Activated CD8-positive, alpha-beta memory T cell treated with anti-CD3 and anti-CD28 coated beads for 36 hours (primary cell): Measurements from ENCODE around the gene NR1H4. TPM values are rescaled to one million over a fixed set of nuclear protein-coding genes. Genes with fewer than 3 reads are reported as not detected.
"Not testable (repeated sequence)": the region's sequence is repeated elsewhere in the genome, so short reads cannot be mapped to it uniquely, and the experiment has no call there.

Experiments used
- CTCF ChIA-PET: fragments of 350-600 bp; sonication (Branson Sonifier 250); formaldehyde crosslinking; loops from one replicate; lab custom pipeline; 2021; ENCODE audit warnings: antibody characterized with exemption; lab: Charles Lee
- POLR2A ChIA-PET: fragments of 350-600 bp; sonication (Branson Sonifier 250); formaldehyde crosslinking; loops from one replicate; lab custom pipeline; 2021; ENCODE audit warnings: antibody characterized with exemption; lab: Charles Lee
- total RNA-seq, 2 experiments: library from RNA; stranded (reverse); gene quantifications; one replicate each; pipeline ENCODE4 v1.2.3, GENCODE V29; 2021

Gene NR1H4
- not detected for total RNA-seq

GRCh38 chr12:100473716-100474150, at the start of gene NR1H4:
Gene NR1H4 (plus strand): TSS chr12:100473866. CDS start chr12:100493324, 19,458 bp downstream.
- CTCF ChIA-PET = no interaction called here
- POLR2A ChIA-PET = no interaction called here

- POLR2A ChIA-PET = no interaction called here
- CTCF ChIA-PET = interaction anchor here (0.7 kb wide), 1 partner anchor 241 kb away, joined by 3 read pairs; no protein-coding TSS in a partner anchor
These were observed 47.5 kb upstream of the NR1H4 start for GRCh38 chr12:100426145-100426544.

DNA sequence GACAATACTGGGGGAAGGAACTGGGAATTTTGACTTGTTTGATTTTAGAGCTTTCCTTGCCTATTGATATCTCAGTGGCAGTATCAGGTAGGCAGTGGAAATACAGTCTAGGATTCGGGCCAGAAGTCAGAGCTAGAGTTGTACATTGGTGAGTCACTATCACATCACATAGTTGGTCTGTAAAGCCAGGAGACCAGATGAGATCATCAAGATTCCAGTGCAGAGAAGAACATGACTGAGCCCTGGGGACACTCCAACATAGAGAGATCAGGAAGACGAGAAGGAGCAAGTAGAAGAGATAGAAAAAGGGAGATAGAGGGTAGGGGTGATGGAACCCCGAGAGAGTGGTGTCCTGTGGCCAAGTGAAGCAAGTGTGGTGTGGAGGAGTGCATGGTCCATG, 46.6 kb upstream of the NR1H4 start:
- ChIA-PET CTCF (no interaction called here), POLR2A (no interaction called here)

GRCh38 chr12:100430251-100430650, 43.4 kb upstream of the NR1H4 start:
- CTCF ChIA-PET, POLR2A ChIA-PET: not testable (repeated sequence)

- ChIA-PET POLR2A (no interaction called here), CTCF (no interaction called here)
These were observed 40.0 kb upstream of the NR1H4 start for GRCh38 chr12:100433701-100434100.

DNA sequence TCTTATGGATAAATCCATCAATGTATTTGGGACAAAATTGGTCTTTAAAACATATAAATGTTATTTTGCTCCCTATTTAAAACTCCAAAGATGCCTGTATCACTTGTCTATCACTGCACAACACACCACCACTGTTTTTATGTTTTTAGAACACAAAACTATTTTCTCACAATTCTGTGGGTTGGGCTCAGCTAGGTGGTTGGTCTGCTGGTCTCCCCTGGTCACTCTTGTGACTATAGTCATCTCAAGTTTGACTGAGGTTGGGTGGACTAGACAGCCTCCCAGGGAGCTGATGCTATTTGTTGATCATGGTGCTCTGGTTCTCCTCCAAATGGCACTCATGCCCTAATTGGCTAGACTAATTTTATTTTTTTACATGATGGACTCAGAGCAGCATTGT, 39.5 kb upstream of the NR1H4 start:
- ChIA-PET CTCF (no interaction called here), POLR2A (no interaction called here)

- CTCF ChIA-PET = no interaction called here
- POLR2A ChIA-PET = no interaction called here
These were observed 37.7 kb upstream of the NR1H4 start for GRCh38 chr12:100435957-100436356.

DNA sequence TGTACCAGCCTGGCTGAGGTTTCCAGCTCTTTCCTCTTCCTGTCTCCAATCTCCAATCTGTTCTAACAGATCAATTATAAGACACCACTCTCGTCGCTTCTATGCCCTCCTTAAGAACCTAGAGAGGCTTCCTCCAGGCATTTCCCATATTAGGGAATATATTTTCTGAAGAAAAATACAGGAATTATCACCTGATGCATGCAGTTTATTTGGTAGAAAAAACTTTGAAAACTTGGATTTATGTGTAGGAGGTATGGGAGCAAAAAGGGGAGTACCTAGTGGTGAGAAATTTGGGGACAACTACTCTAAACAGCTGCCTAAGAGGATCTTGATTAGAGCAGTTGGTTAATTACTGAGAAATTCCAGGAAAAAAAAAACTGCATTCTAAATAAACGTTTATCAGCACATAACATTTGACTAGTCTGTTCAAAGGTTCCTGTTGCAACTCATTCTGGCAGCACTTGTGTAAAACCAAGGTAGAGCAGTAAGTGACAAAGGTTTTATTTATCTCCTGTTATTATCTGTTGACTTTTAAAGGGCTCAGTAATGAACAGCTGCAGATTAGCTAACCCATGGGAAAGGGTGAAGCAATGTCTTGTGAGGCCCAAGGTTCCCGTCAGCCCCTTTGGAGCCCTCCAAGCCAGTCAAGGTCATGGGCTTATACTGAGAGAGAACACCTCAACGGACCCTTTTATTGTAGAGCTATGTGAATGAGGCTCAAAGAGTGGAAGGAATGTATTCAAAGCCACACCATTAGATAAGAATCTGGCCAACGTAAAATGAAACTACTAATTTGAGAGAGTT, 36.4 kb upstream of the NR1H4 start:
- POLR2A ChIA-PET = no interaction called here
- CTCF ChIA-PET = no interaction called here

- CTCF ChIA-PET = no interaction called here
- POLR2A ChIA-PET = no interaction called here
These were observed 33.9 kb upstream of the NR1H4 start for GRCh38 chr12:100439797-100440196.

DNA sequence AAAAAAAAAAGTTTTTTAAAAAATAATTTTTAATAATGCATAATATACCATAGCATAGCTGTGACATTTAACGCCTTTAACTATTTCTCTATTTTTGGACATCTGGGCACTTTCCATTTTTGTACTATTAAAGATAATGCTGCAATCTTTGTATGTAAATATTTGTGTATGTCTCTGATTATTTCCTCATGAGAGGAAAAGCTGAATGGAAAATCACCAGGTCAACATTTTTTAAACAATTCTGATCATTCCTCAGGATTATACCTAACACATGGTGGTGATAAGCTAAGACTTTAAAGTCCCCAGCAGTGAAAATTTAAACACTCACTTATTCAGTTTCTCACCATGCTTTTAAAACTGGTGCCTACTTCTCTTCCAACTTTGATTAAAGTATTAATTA, 31.3 kb upstream of the NR1H4 start:
- ChIA-PET POLR2A (no interaction called here), CTCF (no interaction called here)

GRCh38 chr12:100443434-100443833, 30.2 kb upstream of the NR1H4 start:
- ChIA-PET POLR2A (no interaction called here), CTCF (no interaction called here)

DNA sequence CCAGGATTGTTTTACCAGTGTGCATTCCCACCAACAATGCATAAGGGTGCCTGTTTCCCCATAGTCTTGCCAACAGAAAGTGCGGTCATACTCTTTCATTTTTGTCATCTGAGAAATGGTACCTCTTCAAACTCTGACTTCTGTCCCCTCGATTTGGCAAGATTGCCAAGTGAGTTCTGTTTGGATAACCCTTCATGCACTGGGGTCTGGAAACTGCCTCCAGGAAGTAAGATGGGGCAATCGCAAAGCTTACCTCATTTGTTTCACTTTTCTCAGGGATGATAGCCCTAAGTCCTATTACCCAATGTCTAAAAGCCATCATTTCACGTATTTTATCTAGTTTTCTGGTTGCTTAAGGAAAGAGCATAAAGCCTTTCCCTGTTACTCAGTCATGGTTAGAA, 28.6 kb upstream of the NR1H4 start:
- ChIA-PET CTCF (no interaction called here), POLR2A (no interaction called here)

DNA sequence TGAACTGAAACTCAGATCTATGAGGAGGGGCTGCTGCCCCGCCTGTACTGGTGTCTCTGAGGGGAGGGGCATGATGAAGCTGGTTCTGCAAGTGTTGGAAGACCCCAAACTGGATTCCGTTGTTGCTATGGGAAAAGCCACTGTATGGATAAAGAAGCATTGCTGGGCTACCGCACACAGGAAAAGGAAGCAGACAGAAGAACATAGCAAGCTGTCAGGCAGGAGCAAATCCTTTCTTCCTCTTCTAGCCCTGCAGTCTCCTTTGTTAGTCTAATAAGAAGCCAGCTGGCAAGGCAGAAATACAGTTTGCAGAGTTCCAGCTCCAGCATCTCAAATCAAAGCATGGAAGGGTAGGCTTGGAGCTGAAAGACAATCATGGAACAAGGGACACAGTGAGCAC, 26.3 kb upstream of the NR1H4 start:
- POLR2A ChIA-PET = no interaction called here
- CTCF ChIA-PET = no interaction called here

DNA sequence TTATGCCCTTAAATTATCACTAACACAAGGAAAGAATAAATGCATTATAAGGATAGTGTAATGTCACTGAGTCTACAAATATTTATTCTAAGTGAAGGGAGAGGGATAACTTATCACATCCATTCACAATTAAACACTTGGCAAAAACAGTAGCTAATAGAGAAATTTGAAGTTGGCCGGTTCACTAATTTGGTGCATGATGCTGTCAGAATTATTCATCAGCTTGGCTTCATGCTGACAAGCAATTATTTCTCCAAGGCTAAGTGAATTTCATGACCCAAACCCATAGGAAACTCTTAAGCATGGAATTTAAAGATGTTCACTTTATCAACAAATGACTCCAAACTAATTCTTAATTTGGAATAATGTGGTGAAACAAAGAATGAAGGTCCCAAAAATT, 25.0 kb upstream of the NR1H4 start:
- POLR2A ChIA-PET = no interaction called here
- CTCF ChIA-PET = no interaction called here

GRCh38 chr12:100450735-100451134, 22.9 kb upstream of the NR1H4 start:
- POLR2A ChIA-PET = no interaction called here
- CTCF ChIA-PET = interaction anchor here (0.5 kb wide), 1 partner anchor 320 kb away, joined by 3 read pairs; no protein-coding TSS in a partner anchor

DNA sequence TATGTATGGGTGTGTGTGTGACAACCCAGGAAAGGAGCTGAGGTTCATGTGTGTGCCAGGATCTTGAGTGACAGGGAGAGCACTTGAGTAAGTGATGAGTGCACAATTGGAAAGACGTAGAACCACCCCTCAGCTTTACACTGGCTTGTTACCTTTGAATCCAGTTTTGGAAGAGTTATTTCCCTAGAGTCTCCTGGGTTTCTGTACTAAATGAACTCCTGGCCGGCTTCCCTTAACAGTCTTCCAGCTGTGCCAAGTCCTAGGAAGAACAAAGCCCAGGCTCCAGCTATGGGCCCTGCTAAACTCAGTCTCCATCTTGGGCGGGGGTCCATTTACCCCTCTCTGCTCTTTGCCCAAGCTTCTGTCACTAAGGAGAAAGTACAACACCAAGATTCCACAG, 19.7 kb upstream of the NR1H4 start:
- POLR2A ChIA-PET = no interaction called here
- CTCF ChIA-PET = no interaction called here

GRCh38 chr12:100455896-100456295, 17.8 kb upstream of the NR1H4 start:
- POLR2A ChIA-PET = no interaction called here
- CTCF ChIA-PET = no interaction called here

DNA sequence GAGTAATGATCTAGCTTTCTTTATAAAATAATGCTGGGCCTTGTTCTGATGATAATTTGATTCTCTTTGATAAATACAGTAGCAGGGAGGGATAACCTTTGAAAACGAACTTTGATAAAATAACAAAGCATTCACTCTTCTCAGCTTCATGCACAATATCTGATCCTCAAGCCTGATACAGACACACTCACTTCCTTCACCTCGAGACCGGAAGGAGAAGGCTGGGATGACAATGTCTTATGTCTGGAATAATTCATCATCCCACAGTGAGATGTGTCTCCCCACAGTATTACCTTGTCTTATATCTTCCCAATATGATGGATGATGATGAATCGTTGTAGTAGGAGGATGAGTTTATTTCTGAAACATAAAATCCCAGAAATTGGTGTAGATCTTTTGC, 15.5 kb upstream of the NR1H4 start:
- POLR2A ChIA-PET = no interaction called here
- CTCF ChIA-PET = no interaction called here

DNA sequence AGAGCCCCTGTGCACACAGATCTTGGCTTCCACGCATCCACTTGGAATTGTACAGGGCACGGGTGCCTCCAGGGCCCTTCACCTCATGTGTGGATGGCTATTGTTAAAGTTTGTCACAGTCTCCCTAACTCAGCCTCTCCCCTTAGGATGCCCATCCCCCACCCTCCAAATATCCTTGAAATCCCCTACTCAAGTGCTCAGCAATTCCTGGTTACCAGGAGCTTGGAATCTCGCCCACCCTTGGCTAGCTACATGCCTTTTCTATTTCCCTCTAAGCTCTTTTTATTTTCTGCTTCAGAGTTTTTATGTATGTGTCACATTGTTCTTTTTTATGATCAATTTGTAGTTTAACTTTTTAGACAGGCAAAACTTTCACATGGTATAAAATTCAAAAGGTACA, 13.0 kb upstream of the NR1H4 start:
- ChIA-PET POLR2A (no interaction called here), CTCF (no interaction called here)

- ChIA-PET CTCF (no interaction called here), POLR2A (no interaction called here)
These were observed 12.2 kb upstream of the NR1H4 start for GRCh38 chr12:100461330-100461973.

- POLR2A ChIA-PET = no interaction called here
- CTCF ChIA-PET = no interaction called here
These were observed 10.0 kb upstream of the NR1H4 start for GRCh38 chr12:100463661-100464060.
